Measurements from ENCODE around the gene SLC15A1. TPM values are rescaled to one million over a fixed set of nuclear protein-coding genes. Genes with fewer than 3 reads are reported as not detected.

Gene SLC15A1
- total RNA-seq, 4 donors from 2014 or later, result 0.57 TPM; not detected in 3

DNA sequence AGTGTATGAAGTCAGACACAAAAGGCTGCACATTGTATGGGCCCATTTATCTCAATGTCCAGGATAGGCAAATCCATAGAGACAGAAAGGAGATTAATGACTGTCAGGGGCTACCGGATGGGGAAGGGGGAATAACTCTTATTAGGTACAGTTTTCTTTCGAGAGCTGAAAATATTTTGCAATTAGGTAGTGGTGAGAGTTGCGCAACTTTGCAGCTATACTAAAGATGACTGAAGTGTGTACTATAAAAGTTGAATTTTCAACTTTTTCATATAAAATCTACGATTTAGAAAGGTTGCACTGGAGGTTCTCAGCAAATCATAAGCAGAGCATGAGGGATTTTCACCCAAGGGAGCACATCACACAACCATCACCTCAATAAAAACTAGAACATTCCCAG lies 16.1 kb upstream of the SLC15A1 start:
- H3K36me3 ChIP-seq, result no peaks in the 10 kb centered on the region
- ATAC-seq, result no peak
- H3K27ac ChIP-seq, result no peak overlapping the region
- TF ChIP-seq POLR2A (IDR thresholded peaks at IDR 0.05), result no peak
- no peak for TF ChIP-seq POLR2AphosphoS5 (IDR thresholded peaks at IDR 0.05)
- TF ChIP-seq, protein P1, sequence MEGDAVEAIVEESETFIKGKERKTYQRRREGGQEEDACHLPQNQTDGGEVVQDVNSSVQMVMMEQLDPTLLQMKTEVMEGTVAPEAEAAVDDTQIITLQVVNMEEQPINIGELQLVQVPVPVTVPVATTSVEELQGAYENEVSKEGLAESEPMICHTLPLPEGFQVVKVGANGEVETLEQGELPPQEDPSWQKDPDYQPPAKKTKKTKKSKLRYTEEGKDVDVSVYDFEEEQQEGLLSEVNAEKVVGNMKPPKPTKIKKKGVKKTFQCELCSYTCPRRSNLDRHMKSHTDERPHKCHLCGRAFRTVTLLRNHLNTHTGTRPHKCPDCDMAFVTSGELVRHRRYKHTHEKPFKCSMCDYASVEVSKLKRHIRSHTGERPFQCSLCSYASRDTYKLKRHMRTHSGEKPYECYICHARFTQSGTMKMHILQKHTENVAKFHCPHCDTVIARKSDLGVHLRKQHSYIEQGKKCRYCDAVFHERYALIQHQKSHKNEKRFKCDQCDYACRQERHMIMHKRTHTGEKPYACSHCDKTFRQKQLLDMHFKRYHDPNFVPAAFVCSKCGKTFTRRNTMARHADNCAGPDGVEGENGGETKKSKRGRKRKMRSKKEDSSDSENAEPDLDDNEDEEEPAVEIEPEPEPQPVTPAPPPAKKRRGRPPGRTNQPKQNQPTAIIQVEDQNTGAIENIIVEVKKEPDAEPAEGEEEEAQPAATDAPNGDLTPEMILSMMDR (IDR thresholded peaks at IDR 0.05), result no peak
- no peak for TF ChIP-seq EP300 (IDR thresholded peaks at IDR 0.05)
- no peaks in the 10 kb centered on the region for H3K9me3 ChIP-seq
- H3K4me3 ChIP-seq, result no peak overlapping the region
- H3K27me3 ChIP-seq, result no peaks in the 10 kb centered on the region
- 87 to 92% methylated on average over 3 to 4 of the region's 4 CpGs for WGBS, 2 donors (ENCODE audit: low coverage in 1 of 2)
- H3K4me1 ChIP-seq, result no peaks in the 10 kb centered on the region

DNA sequence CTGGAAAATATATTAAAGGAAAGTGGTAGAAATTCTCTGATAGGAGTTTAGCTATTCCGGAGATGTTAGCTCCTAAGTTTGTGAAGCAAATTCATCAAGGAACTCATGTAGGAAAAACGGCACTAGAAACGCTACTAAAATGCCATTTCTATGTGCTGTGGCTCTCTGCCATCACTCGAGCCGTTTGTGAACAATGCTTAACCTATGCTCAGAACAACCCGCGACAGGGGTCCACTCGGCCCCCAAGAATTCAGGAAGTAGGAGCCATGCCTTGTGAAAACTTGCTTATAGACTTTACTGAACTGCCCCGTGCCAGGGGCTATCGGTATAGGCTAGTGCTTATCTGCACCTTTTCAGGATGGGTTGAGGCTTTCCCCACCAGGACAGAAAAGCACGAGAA lies 14.2 kb upstream of the SLC15A1 start:
- Histone ChIP-seq H3K27me3 (no peaks in the 10 kb centered on the region), H3K4me1 (no peaks in the 10 kb centered on the region), H3K9me3 (no peaks in the 10 kb centered on the region), H3K4me3 (no peak overlapping the region), H3K36me3 (no peaks in the 10 kb centered on the region), H3K27ac (no peak overlapping the region)
- TF ChIP-seq POLR2A (IDR thresholded peaks at IDR 0.05) (no peak), POLR2AphosphoS5 (IDR thresholded peaks at IDR 0.05) (no peak), EP300 (IDR thresholded peaks at IDR 0.05) (no peak)
- TF ChIP-seq, protein P1 (IDR thresholded peaks at IDR 0.05), result no peak
- WGBS, 2 donors (ENCODE audit: low coverage in 1 of 2), result 43 to 67% methylated on average over 6 to 11 of the region's 11 CpGs
- no peak for ATAC-seq

DNA sequence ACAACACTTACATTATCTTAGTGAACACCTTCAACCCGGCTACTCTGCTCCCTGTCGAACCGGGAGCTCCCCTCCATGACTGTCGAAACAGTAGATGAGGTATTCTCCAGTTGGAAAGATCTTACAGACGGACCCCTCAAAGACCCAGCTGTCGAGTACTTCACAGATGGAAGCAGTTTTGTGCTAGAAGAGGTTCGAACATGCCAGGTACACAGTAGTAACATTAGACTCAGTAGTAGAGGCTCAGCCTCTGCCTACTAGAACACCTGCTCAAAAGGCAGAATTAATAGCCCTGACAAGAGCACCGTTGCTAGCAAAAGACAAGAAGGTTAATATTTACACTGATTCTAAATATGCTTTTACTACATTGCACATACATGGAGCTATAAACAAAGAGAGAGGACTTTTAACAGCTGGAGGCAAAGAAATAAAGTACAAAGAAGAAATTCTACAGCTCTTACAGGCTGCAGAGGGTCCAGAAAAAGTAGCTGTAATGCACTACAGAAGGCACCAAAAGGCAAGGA lies 13.6 kb upstream of the SLC15A1 start:
- H3K9me3 ChIP-seq, result no peaks in the 10 kb centered on the region
- WGBS, 2 donors (ENCODE audit: low coverage in 1 of 2), result 67 to 80% methylated on average over 1 to 2 of the region's 8 CpGs
- ATAC-seq, result no peak
- H3K4me1 ChIP-seq, result no peaks in the 10 kb centered on the region
- H3K27me3 ChIP-seq, result no peaks in the 10 kb centered on the region
- no peak for TF ChIP-seq EP300 (IDR thresholded peaks at IDR 0.05)
- TF ChIP-seq, protein P1 (IDR thresholded peaks at IDR 0.05), result no peak
- TF ChIP-seq POLR2A (IDR thresholded peaks at IDR 0.05), result no peak
- TF ChIP-seq POLR2AphosphoS5 (IDR thresholded peaks at IDR 0.05), result no peak
- H3K4me3 ChIP-seq, result no peak overlapping the region
- H3K27ac ChIP-seq, result no peak overlapping the region
- no peaks in the 10 kb centered on the region for H3K36me3 ChIP-seq

DNA sequence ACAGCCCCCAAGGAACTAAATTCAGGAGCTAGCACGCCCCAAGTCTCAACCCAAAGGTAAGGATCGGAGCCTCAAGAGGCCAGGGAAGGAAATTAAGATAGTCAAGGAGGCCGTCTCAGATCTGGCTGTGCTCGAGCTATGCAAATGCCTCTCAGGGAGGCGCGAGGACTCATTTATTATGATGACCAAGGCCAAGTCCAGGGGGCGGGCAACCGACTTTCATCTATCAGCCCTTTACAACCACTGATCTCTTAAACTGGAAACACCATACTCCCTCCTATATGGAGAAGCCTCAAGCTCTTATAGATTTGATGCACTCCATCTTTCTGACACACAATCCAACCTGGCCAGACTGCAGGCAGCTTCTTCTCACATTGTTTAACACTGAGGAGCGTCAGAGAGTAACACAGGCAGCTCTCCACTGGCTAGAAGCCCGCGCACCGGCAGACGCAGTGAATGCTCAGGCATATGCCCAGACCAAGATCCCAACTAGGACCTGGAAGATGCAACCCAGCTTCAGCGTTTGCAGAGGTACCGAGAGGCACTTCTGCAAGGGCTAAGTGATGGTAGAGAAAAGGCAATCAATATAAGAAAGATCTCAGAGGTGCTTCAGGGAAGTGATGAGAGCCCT lies 9.6 kb upstream of the SLC15A1 start:
- no peak overlapping the region for H3K27ac ChIP-seq
- 74 to 85% methylated on average over 2 to 10 of the region's 15 CpGs for WGBS, 2 donors (ENCODE audit: low coverage in 1 of 2)
- no peaks in the 10 kb centered on the region for H3K4me1 ChIP-seq
- no peaks in the 10 kb centered on the region for H3K9me3 ChIP-seq
- TF ChIP-seq POLR2AphosphoS5 (IDR thresholded peaks at IDR 0.05) (no peak), POLR2A (IDR thresholded peaks at IDR 0.05) (no peak), EP300 (IDR thresholded peaks at IDR 0.05) (no peak)
- TF ChIP-seq, protein P1 (IDR thresholded peaks at IDR 0.05), result no peak
- H3K27me3 ChIP-seq, result no peaks in the 10 kb centered on the region
- ATAC-seq, result no peak
- H3K36me3 ChIP-seq, result no peaks in the 10 kb centered on the region
- H3K4me3 ChIP-seq, result peak overlapping the region in 1 of 2 donors; percentile 19

All from gastroesophageal sphincter (tissue), 4 donors.